GM18867 (cell line): Measurements from ENCODE around the gene XYLB.

ENCODE experiments used
- ATAC-seq: cut with Tn5 transposase; IDR thresholded peaks from one replicate; pipeline ENCODE4 v1.9.1; 2021; ENCODE audit warnings: mild to moderate bottlenecking, moderate library complexity; ENCODE audit not compliant: unreplicated experiment

Gene XYLB

GRCh38 chr3:38361496-38361895 is 14.9 kb downstream of the XYLB start:
- no peak for ATAC-seq

GRCh38 chr3:38362825-38363224 is 16.2 kb downstream of the XYLB start:
- ATAC-seq: no peak

GRCh38 chr3:38364721-38365400 is 18.3 kb downstream of the XYLB start:
- no peak for ATAC-seq

- ATAC-seq: no peak
Measured at GRCh38 chr3:38365469-38366062, 19.0 kb downstream of the XYLB start.

- ATAC-seq: no peak
Measured at GRCh38 chr3:38366082-38366481, 19.5 kb downstream of the XYLB start.

GRCh38 chr3:38367779-38368178 is 21.2 kb downstream of the XYLB start:
- ATAC-seq: no peak

- no peak for ATAC-seq
Measured at GRCh38 chr3:38368238-38368637, 21.7 kb downstream of the XYLB start.

- ATAC-seq: no peak
Measured at GRCh38 chr3:38369186-38369585, 22.6 kb downstream of the XYLB start.

GRCh38 chr3:38370149-38370548 is 23.6 kb downstream of the XYLB start:
- ATAC-seq: no peak

- no peak for ATAC-seq
Measured at GRCh38 chr3:38370861-38371260, 24.3 kb downstream of the XYLB start.

- ATAC-seq: no peak
Measured at GRCh38 chr3:38371541-38372213, 25.1 kb downstream of the XYLB start.

- no peak for ATAC-seq
Measured at GRCh38 chr3:38372214-38372601, 25.6 kb downstream of the XYLB start.

- no peak for ATAC-seq
Measured at GRCh38 chr3:38374221-38374620, 27.6 kb downstream of the XYLB start.

- ATAC-seq: no peak
Measured at GRCh38 chr3:38375072-38375471, 28.5 kb downstream of the XYLB start.

GRCh38 chr3:38375488-38376097 is 29.0 kb downstream of the XYLB start:
- ATAC-seq: no peak

GRCh38 chr3:38376098-38376816 is 29.7 kb downstream of the XYLB start:
- ATAC-seq: no peak

- no peak for ATAC-seq
Measured at GRCh38 chr3:38379201-38379770, 32.7 kb downstream of the XYLB start.

GRCh38 chr3:38382506-38383080 is 36.0 kb downstream of the XYLB start:
- ATAC-seq: no peak

- no peak for ATAC-seq
Measured at GRCh38 chr3:38383156-38383875, 36.7 kb downstream of the XYLB start.
